ENCODE results near the gene ALKBH7.

DNA sequence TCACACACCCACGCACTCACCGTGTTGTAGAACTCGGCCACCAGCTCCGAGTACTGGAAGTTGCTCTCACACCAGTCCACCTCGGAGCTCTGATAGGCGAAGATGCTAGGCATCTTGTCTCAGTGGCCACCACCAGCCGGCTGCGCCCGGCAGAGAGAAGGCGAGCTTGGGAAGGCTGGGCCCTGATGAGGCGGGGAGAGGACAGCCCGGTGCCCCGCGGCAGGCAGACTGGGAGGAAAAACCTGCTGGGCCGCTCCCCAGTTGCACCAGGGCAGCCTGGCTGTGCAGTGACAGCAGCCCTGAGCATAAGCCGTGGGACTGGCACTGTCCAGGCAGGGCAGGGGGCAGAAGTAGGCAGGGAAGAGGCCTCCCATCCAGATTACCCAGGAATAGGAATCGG lies 39.2 kb upstream of the ALKBH7 start, which contains the start of gene ACER1:
- TF ChIP-seq, protein P1, sequence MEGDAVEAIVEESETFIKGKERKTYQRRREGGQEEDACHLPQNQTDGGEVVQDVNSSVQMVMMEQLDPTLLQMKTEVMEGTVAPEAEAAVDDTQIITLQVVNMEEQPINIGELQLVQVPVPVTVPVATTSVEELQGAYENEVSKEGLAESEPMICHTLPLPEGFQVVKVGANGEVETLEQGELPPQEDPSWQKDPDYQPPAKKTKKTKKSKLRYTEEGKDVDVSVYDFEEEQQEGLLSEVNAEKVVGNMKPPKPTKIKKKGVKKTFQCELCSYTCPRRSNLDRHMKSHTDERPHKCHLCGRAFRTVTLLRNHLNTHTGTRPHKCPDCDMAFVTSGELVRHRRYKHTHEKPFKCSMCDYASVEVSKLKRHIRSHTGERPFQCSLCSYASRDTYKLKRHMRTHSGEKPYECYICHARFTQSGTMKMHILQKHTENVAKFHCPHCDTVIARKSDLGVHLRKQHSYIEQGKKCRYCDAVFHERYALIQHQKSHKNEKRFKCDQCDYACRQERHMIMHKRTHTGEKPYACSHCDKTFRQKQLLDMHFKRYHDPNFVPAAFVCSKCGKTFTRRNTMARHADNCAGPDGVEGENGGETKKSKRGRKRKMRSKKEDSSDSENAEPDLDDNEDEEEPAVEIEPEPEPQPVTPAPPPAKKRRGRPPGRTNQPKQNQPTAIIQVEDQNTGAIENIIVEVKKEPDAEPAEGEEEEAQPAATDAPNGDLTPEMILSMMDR (IDR thresholded peaks at IDR 0.05; ENCODE audit: low read depth, low read length, missing input control) = no peak
- TF ChIP-seq, protein P2, sequence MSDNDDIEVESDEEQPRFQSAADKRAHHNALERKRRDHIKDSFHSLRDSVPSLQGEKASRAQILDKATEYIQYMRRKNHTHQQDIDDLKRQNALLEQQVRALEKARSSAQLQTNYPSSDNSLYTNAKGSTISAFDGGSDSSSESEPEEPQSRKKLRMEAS (IDR thresholded peaks at IDR 0.05) = no peak
- TF ChIP-seq YY1 (IDR thresholded peaks at IDR 0.05) (no peak), TAF1 (conservative IDR thresholded peaks at IDR 0.05) (no peak), HNF4A (conservative IDR thresholded peaks at IDR 0.05) (no peak), JUND (IDR thresholded peaks at IDR 0.05) (no peak), NR2F2 (IDR thresholded peaks at IDR 0.05) (no peak), RAD21 (IDR thresholded peaks at IDR 0.05) (no peak), SP1 (IDR thresholded peaks at IDR 0.05) (no peak), GABPA (IDR thresholded peaks at IDR 0.05 in 1 of 2, conservative IDR thresholded peaks at IDR 0.05 in 1 of 2) (no peak)
- TF ChIP-seq, protein P3, sequence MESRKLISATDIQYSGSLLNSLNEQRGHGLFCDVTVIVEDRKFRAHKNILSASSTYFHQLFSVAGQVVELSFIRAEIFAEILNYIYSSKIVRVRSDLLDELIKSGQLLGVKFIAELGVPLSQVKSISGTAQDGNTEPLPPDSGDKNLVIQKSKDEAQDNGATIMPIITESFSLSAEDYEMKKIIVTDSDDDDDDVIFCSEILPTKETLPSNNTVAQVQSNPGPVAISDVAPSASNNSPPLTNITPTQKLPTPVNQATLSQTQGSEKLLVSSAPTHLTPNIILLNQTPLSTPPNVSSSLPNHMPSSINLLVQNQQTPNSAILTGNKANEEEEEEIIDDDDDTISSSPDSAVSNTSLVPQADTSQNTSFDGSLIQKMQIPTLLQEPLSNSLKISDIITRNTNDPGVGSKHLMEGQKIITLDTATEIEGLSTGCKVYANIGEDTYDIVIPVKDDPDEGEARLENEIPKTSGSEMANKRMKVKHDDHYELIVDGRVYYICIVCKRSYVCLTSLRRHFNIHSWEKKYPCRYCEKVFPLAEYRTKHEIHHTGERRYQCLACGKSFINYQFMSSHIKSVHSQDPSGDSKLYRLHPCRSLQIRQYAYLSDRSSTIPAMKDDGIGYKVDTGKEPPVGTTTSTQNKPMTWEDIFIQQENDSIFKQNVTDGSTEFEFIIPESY (IDR thresholded peaks at IDR 0.05) = no peak
- TF ChIP-seq, protein P4, sequence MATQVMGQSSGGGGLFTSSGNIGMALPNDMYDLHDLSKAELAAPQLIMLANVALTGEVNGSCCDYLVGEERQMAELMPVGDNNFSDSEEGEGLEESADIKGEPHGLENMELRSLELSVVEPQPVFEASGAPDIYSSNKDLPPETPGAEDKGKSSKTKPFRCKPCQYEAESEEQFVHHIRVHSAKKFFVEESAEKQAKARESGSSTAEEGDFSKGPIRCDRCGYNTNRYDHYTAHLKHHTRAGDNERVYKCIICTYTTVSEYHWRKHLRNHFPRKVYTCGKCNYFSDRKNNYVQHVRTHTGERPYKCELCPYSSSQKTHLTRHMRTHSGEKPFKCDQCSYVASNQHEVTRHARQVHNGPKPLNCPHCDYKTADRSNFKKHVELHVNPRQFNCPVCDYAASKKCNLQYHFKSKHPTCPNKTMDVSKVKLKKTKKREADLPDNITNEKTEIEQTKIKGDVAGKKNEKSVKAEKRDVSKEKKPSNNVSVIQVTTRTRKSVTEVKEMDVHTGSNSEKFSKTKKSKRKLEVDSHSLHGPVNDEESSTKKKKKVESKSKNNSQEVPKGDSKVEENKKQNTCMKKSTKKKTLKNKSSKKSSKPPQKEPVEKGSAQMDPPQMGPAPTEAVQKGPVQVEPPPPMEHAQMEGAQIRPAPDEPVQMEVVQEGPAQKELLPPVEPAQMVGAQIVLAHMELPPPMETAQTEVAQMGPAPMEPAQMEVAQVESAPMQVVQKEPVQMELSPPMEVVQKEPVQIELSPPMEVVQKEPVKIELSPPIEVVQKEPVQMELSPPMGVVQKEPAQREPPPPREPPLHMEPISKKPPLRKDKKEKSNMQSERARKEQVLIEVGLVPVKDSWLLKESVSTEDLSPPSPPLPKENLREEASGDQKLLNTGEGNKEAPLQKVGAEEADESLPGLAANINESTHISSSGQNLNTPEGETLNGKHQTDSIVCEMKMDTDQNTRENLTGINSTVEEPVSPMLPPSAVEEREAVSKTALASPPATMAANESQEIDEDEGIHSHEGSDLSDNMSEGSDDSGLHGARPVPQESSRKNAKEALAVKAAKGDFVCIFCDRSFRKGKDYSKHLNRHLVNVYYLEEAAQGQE (IDR thresholded peaks at IDR 0.05) = no peak
